Endothelial cell of umbilical vein (primary cell): ENCODE results near the gene ZNF503. TPM values are rescaled to one million over a fixed set of nuclear protein-coding genes. Genes with fewer than 3 reads are reported as not detected.
A peak's percentile ranks its signal among the peaks of the same experiment; 100 is the strongest.

Experiments used
- BruUV-seq: library from RNA; stranded (reverse); fragments of 400-500 nt; replicated peaks from 2 replicates; lab custom pipeline; 2021; lab: Mats Ljungman, UMichigan
- CTCF ChIA-PET: fragments of 300-600, 350-600 bp; sonication (Branson Sonifier 250); formaldehyde crosslinking; loops from one replicate; lab custom pipeline; 2021; ENCODE audit warnings: antibody characterized with exemption, inconsistent platforms; lab: Charles Lee
- POLR2A ChIA-PET: fragments of 300-600, 350-600 bp; sonication (Branson Sonifier 250); formaldehyde crosslinking; loops from one replicate; lab custom pipeline; 2021; ENCODE audit warnings: antibody characterized with exemption, inconsistent platforms; lab: Charles Lee
- DNase-seq: peaks from one replicate; pipeline ENCODE4 v3.0.0-alpha.2; 2011; ENCODE audit warnings: low read depth, low spot score
- FAIRE-seq: peaks from 2 replicates; lab custom pipeline; 2011; peaks lifted over from hg19 to GRCh38; lab: Jason Lieb, UNC
- H2AFZ ChIP-seq: 2 replicates; pipeline ENCODE4 v1.6.0; 2012; ENCODE audit warnings: low read depth, low read length, control low read depth, inconsistent platforms
- H3K27ac ChIP-seq: 2 replicates; pipeline ENCODE4 v1.5.1; 2011; ENCODE audit warnings: low read depth, mild to moderate bottlenecking, control low read depth, low read length, moderate library complexity; ENCODE audit not compliant: insufficient read depth
- H3K27me3 ChIP-seq, 2 experiments: 2 replicates each; pipeline versions ENCODE4 v1.6.0 to v1.6.1; 2011; ENCODE audit warnings: low read length in 2 of 2, mixed read lengths in 1 of 2; ENCODE audit not compliant: control insufficient read depth in 2 of 2, insufficient read depth in 2 of 2
- H3K36me3 ChIP-seq, 2 experiments: 2 replicates in 1 of 2; 3 replicates in 1 of 2; pipeline ENCODE4 v1.5.1; 2011; ENCODE audit warnings: low read length in 2 of 2, mild to moderate bottlenecking in 1 of 2, moderate library complexity in 1 of 2; ENCODE audit not compliant: control insufficient read depth in 2 of 2, insufficient read depth in 2 of 2; ENCODE audit errors: extremely low read depth in 1 of 2
- H3K4me1 ChIP-seq: 3 replicates; pipeline ENCODE4 v1.5.1; 2011; ENCODE audit warnings: mild to moderate bottlenecking, low read length; ENCODE audit not compliant: control insufficient read depth, insufficient read depth; ENCODE audit errors: extremely low read depth
- H3K4me2 ChIP-seq: 2 replicates; pipeline ENCODE4 v1.6.1; 2011; ENCODE audit warnings: low read length, control low read depth, mixed read lengths; ENCODE audit not compliant: insufficient read depth
- H3K4me3 ChIP-seq, 3 experiments: fragments of 200-600 bp in 1 of 3; sonication (generic), shearing (Covaris generic) in 1 of 3; replicated peaks in 1 of 3; 2 replicates each; pipeline ENCODE4 v1.5.1; 2011 to 2016; ENCODE audit warnings: control low read depth in 3 of 3, low read length in 3 of 3, mild to moderate bottlenecking in 2 of 3, inconsistent platforms in 1 of 3, low read depth in 1 of 3, moderate library complexity in 1 of 3; ENCODE audit not compliant: insufficient read depth in 1 of 3
- H3K79me2 ChIP-seq: 2 replicates; pipeline ENCODE4 v1.6.0; 2012; ENCODE audit warnings: low read length, inconsistent platforms; ENCODE audit not compliant: control insufficient read depth, insufficient read depth
- H3K9ac ChIP-seq: replicated peaks from 2 replicates; pipeline ENCODE3; 2011; ENCODE audit warnings: low read length, control low read depth; ENCODE audit not compliant: insufficient read depth; ENCODE audit errors: extremely low read depth
- H3K9me1 ChIP-seq: replicated peaks from 3 replicates; pipeline ENCODE4 v1.6.0; 2011; ENCODE audit warnings: mild to moderate bottlenecking, low read length; ENCODE audit not compliant: control insufficient read depth, insufficient read depth; ENCODE audit errors: extremely low read depth
- H3K9me3 ChIP-seq: replicated peaks from 2 replicates; pipeline ENCODE4 v1.5.1; 2012; ENCODE audit warnings: low read length, inconsistent platforms; ENCODE audit not compliant: control insufficient read depth, insufficient read depth
- H4K20me1 ChIP-seq: replicated peaks from 2 replicates; pipeline ENCODE3; 2011; ENCODE audit warnings: mild to moderate bottlenecking, low read length; ENCODE audit not compliant: control insufficient read depth, insufficient read depth; ENCODE audit errors: extremely low read depth
- EZH2 ChIP-seq: IDR thresholded peaks from 2 replicates; pipeline ENCODE4 v1.6.1; 2012; ENCODE audit warnings: borderline replicate concordance, low read depth, mild to moderate bottlenecking, moderate library complexity, low read length, inconsistent platforms; ENCODE audit not compliant: severe bottlenecking
- FOS ChIP-seq: IDR thresholded peaks from 2 replicates; pipeline ENCODE4 v1.6.1; 2011; ENCODE audit warnings: mild to moderate bottlenecking, low read length, moderate library complexity, borderline replicate concordance; ENCODE audit not compliant: insufficient read depth
- GATA2 ChIP-seq: IDR thresholded peaks from 2 replicates; pipeline ENCODE4 v1.7.0; 2011; ENCODE audit warnings: low read depth, mild to moderate bottlenecking, moderate library complexity, mixed read lengths, low read length; ENCODE audit not compliant: insufficient read length, insufficient read depth
- JUN ChIP-seq: IDR thresholded peaks from 2 replicates; pipeline ENCODE4 v1.6.1; 2011; ENCODE audit warnings: borderline replicate concordance, low read depth; ENCODE audit not compliant: insufficient read length, insufficient read depth
- MYC ChIP-seq: IDR thresholded peaks from one replicate; pipeline ENCODE4 v1.6.1; 2011; ENCODE audit warnings: mild to moderate bottlenecking, low read depth, low read length
- POLR2A ChIP-seq: IDR thresholded peaks from 2 replicates; pipeline ENCODE4 v1.6.1; 2012; ENCODE audit warnings: low read depth, mild to moderate bottlenecking, control low read depth, low read length
- dilution Hi-C: fragments of 300-500 bp; cut with MboI; formaldehyde crosslinking; loops from one replicate; pipeline ENCODE4 v1.15.0; 2019; ENCODE audit warnings: low sequenced_read_pairs; ENCODE audit not compliant: extremely low pct_ligation_motif_present
- intact Hi-C: fragments of 100-400 bp; cut with micrococcal nuclease; formaldehyde crosslinking; loops from one replicate; pipeline ENCODE4 v1.10.0; 2022
- polyA plus RNA-seq, 4 experiments: library from polyadenylated mRNA; depleted of rRNA in 3 of 4; stranded (reverse) in 3 of 4; unstranded in 1 of 4; fragments of >200 nt; gene quantifications; 2 replicates each; pipeline versions ENCODE4 v1.2.1 to v1.2.3, GENCODE V29; 2011 to 2012; ENCODE audit warnings: missing spikeins in 1 of 4
- total RNA-seq: library from RNA; stranded (reverse); gene quantifications from 2 replicates; pipeline ENCODE4 v1.2.3, GENCODE V29; 2021
- TF ChIP-seq, protein P1 (sequence below): IDR thresholded peaks from 2 replicates; pipeline ENCODE4 v1.6.1; 2011; ENCODE audit not compliant: insufficient read depth, insufficient read length

ZNF503 gene
- total and polyA plus RNA-seq, 2 donors (not counting 3 experiments of a cell fraction or from before 2014, with no cell fraction given): 0.58 to 2.2 TPM

DNA sequence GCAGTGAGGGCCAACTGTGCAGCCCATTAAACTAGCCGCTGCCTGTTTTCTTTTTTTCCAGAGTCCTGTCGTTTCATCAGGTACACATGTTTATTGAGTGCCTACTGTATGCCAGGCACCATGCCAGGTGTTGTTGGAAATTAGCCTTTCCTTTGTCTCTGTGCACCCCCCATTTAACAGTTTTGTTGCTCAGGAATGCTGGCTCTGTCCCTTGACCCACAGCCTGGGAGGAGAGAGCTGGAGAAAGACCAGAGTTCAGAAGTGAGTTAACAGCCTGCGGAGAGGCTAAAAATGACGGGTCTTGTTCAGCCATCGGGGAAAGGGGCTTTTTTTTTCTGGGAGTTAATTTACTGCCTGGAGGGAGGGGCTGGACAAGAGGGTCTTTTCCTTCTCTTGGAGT lies 31.2 kb upstream of the ZNF503 start:
- Histone ChIP-seq H3K27me3 (peaks cover 0 to 4% of the 10 kb centered on the region in 2 experiments), H3K79me2 (no peaks in the 10 kb centered on the region), H3K4me3 (no peak overlapping the region), H3K4me1 (peaks cover 27% of the 10 kb centered on the region), H3K27ac (no peak overlapping the region), H3K36me3 (no peaks in the 10 kb centered on the region), H3K9me3 (no peaks in the 10 kb centered on the region), H3K9ac (no peak overlapping the region), H3K9me1 (no peaks in the 10 kb centered on the region), H2AFZ (no peak overlapping the region), H3K4me2 (no peak overlapping the region), H4K20me1 (no peaks in the 10 kb centered on the region)
- no peak for FAIRE-seq
- no peak for DNase-seq
- ChIA-PET POLR2A (no interaction called here), CTCF (interaction anchor here (1.7 kb wide), 1 partner anchor 33 kb away, joined by 3 read pairs; no protein-coding TSS in a partner anchor)
- no peak for TF ChIP-seq EZH2
- no peak for TF ChIP-seq GATA2
- no peak for TF ChIP-seq POLR2A
- no peak for TF ChIP-seq FOS
- TF ChIP-seq, protein P1, sequence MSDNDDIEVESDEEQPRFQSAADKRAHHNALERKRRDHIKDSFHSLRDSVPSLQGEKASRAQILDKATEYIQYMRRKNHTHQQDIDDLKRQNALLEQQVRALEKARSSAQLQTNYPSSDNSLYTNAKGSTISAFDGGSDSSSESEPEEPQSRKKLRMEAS: no peak
- TF ChIP-seq MYC: no peak
- TF ChIP-seq JUN: no peak
- BruUV-seq: no TSS peak
- dilution Hi-C loops: no loop called here
- intact Hi-C loops: no loop called here

- TF ChIP-seq POLR2A (no peak), EZH2 (peak; percentile 46)
- no peak overlapping the region for H3K27ac ChIP-seq
- POLR2A ChIA-PET: no interaction called here
- no peaks in the 10 kb centered on the region for H3K9me3 ChIP-seq
- H3K4me2 ChIP-seq: no peak overlapping the region
- H3K4me3 ChIP-seq: no peak overlapping the region
- H3K36me3 ChIP-seq: no peaks in the 10 kb centered on the region
- intact Hi-C loops: no loop called here
- peaks cover 28% of the 10 kb centered on the region for H3K4me1 ChIP-seq
- FAIRE-seq: no peak
- no peak overlapping the region for H2AFZ ChIP-seq
- dilution Hi-C loops: no loop called here
- H3K9me1 ChIP-seq: no peaks in the 10 kb centered on the region
- H4K20me1 ChIP-seq: no peaks in the 10 kb centered on the region
- DNase-seq: no peak
- BruUV-seq: no TSS peak
- no peak overlapping the region for H3K9ac ChIP-seq
- peaks cover 0 to 4% of the 10 kb centered on the region in 2 experiments for H3K27me3 ChIP-seq
- H3K79me2 ChIP-seq: no peaks in the 10 kb centered on the region
- CTCF ChIA-PET: interaction anchor here (1.7 kb wide), 1 partner anchor 33 kb away, joined by 3 read pairs; no protein-coding TSS in a partner anchor
Measured at GRCh38 chr10:75432176-75432575, 30.6 kb upstream of the ZNF503 start.
